Neutrophil (primary cell): ENCODE measurements around the gene ILDR2.
"Not testable (repeated sequence)": the region's sequence is repeated elsewhere in the genome, so short reads cannot be mapped to it uniquely, and the experiment has no call there.

Experiments
- H3K27ac ChIP-seq: fragments of 200-600 bp; sonication (generic); 2 replicates; pipeline ENCODE4 v1.5.1; 2016; ENCODE audit warnings: mild to moderate bottlenecking, moderate library complexity
- H3K27me3 ChIP-seq: fragments of 200-600 bp; sonication (generic); 2 replicates; pipeline ENCODE4 v1.6.0; 2016; ENCODE audit warnings: mild to moderate bottlenecking
- H3K36me3 ChIP-seq: fragments of 200-600 bp; sonication (generic); 2 replicates; pipeline ENCODE4 v1.5.1; 2017
- H3K4me1 ChIP-seq, 2 experiments: fragments of 200-600 bp in 1 of 2; sonication (generic) in 1 of 2; 1 replicate in 1 of 2; 2 replicates in 1 of 2; pipeline versions ENCODE4 v1.5.1 to v1.6.1; 2013 to 2016; ENCODE audit warnings: low read depth in 1 of 2, low read length in 1 of 2, mild to moderate bottlenecking in 1 of 2, moderate library complexity in 1 of 2; ENCODE audit not compliant: control insufficient read depth in 1 of 2, insufficient read depth in 1 of 2
- H3K4me3 ChIP-seq, 2 experiments: fragments of 200-600 bp in 1 of 2; sonication (generic) in 1 of 2; 1 replicate in 1 of 2; 2 replicates in 1 of 2; pipeline ENCODE4 v1.5.1; 2013 to 2016; ENCODE audit warnings: low read depth in 1 of 2, low read length in 1 of 2, mild to moderate bottlenecking in 1 of 2, moderate library complexity in 1 of 2
- H3K9me3 ChIP-seq: fragments of 200-600 bp; sonication (generic); 2 replicates; pipeline ENCODE4 v1.5.1; 2016
- CTCF ChIP-seq: fragments of 200-600 bp; sonication (generic); IDR thresholded peaks from 2 replicates; pipeline ENCODE4 v1.5.1; 2016; ENCODE audit warnings: antibody characterized with exemption

ILDR2 gene

DNA sequence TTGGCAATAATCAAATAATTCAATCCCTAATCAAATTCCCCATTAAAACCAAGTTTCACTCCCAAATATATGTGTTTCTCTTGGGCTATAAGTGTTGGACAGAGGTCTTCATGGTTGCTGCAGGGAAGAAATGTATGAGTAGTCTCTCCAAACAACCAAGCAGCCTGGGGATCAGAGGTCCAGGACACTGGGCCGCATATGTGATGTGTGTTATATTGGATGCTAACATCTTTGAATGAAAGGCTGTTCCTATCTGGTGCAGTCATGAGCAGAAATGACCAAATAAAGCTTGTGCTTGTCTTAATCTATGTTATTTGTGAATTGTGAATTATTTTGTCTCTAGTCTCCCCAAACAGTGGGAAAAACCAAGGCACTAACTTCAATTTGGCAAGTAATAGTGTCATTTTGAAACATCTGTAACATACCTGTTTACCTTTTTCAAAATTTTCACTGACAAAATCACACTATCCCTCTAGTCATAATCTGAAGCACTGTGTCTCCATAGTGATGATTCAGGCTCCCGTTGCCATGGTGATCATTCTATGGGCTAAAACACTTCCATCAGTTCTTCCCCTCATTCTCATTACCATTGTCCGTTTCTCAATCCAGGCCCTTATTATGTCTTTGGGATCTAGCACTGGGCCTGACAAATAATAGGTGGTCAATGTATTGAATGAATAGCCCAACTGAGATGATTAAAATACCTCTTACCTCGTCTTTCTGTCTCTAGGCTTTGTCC lies 86.8 kb downstream of the ILDR2 start:
- Histone ChIP-seq H3K27me3 (peaks cover 34% of the 10 kb centered on the region), H3K4me1 (peaks cover 0 to 6% of the 10 kb centered on the region in 2 experiments), H3K9me3 (no peaks in the 10 kb centered on the region), H3K27ac (no peak overlapping the region), H3K36me3 (no peaks in the 10 kb centered on the region), H3K4me3 (no peak overlapping the region)
- no peak for TF ChIP-seq CTCF

DNA sequence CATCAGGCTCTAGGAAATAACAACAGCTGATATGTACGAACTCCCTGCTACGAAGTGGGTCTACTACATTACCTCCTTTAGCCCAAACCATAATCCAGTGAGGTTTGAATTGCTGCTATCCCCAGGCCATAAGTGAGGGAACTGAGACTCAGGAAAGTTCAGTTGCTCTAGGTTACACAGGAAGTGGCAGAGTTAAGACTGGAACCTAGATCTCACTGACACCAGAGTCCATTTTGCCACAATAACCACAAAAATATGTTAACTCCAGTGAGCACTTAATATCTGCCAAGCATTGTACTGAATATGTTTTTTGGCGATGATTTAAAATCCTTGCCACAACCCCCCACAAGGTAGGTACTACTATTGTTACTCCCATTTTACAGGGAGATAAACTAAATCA lies 90.4 kb downstream of the ILDR2 start:
- Histone ChIP-seq H3K4me1 (peaks cover 0 to 11% of the 10 kb centered on the region in 2 experiments), H3K27ac (no peak overlapping the region), H3K36me3 (no peaks in the 10 kb centered on the region), H3K4me3 (no peak overlapping the region), H3K27me3 (peaks cover 41% of the 10 kb centered on the region), H3K9me3 (no peaks in the 10 kb centered on the region)
- no peak for TF ChIP-seq CTCF

DNA sequence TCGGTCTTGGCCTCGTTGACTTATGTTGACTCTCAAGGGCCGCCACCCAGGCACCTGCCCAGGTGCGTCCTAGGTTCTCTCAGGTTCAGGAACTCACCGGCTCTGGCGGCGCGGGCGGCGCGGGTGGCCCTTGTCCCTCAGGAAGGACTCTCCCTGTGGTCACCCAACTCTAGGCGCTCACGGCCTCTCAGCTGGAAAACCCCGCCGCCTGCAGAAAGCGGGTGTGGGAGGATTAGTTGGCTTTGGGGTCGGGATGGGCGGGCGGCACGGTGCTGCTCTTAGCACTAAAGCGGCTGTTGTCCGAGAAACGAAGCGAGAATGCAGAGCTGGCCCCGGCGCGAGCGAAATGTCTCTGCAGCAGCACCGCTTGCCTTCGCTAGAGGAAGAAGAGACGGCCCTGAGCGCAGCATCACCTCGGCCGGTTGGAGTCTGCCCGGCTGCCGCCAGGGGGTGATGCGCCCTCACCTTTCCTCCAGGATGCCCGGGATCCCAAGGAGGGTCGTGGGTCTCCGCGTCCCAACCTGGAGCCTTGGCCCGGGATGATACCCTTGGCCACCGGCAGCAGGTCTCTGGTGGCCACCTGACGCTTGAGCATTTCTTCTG lies 91.2 kb downstream of the ILDR2 start:
- peaks cover 41% of the 10 kb centered on the region for H3K27me3 ChIP-seq
- TF ChIP-seq CTCF, result no peak
- no peaks in the 10 kb centered on the region for H3K36me3 ChIP-seq
- H3K4me1 ChIP-seq, result peaks cover 0 to 11% of the 10 kb centered on the region in 2 experiments
- no peaks in the 10 kb centered on the region for H3K9me3 ChIP-seq
- H3K4me3 ChIP-seq, result no peak overlapping the region
- H3K27ac ChIP-seq, result no peak overlapping the region

DNA sequence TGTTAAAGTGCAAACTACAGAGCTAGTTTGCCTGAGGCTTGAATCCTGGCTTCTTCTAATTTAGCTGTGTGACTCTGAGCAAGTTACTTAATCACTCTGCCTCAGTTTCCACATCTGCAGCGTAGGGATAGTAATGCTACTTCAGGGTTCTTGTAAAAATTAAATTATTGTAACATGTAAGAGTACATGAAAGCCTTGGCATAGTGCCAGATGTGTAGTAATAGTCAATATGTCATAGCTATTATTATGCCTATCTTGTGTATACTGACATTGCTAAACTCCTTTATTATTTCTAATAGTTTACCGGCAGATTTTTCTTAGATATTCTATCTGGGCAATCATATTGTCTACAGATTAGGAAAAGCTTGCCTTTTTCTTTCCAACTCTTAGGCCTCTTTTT lies 92.4 kb downstream of the ILDR2 start:
- no peaks in the 10 kb centered on the region for H3K9me3 ChIP-seq
- H3K36me3 ChIP-seq, result no peaks in the 10 kb centered on the region
- no peak for TF ChIP-seq CTCF
- peaks cover 0 to 11% of the 10 kb centered on the region in 2 experiments for H3K4me1 ChIP-seq
- no peak overlapping the region for H3K27ac ChIP-seq
- H3K27me3 ChIP-seq, result peaks cover 41% of the 10 kb centered on the region
- no peak overlapping the region for H3K4me3 ChIP-seq

DNA sequence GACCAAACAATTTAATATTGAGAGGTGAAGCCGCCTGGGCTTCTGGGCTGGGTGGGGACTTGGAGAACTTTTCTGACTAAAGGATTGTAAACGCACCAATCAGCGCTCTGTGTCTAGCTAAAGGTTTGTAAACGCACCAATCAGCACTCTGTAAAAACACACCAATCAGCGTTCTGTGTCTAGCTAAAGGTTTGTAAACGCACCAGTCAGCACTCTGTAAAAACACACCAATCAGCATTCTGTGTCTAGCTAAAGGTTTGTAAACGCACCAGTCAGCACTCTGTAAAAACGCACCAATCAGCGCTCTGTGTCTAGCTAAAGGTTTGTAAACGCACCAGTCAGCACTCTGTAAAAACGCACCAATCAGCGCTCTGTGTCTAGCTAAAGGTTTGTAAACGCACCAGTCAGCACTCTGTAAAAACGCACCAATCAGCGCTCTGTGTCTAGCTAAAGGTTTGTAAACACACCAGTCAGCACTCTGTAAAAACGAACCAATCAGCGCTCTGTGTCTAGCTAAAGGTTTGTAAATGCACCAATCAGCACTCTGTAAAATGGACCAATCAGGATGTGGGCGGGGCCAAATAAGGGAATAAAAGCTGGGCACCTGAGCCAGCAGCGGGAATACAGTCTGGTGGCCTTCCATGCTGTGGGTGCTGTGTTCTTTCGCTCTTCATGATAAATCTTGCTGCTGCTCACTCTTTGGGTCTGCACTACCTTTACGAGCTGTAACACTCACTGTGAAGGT lies 97.0 kb downstream of the ILDR2 start:
- H3K4me1 ChIP-seq, result peaks cover 15 to 19% of the 10 kb centered on the region in 2 experiments
- H3K27me3 ChIP-seq, result peaks cover 13% of the 10 kb centered on the region
- not testable (repeated sequence) for H3K27ac ChIP-seq, H3K4me3 ChIP-seq, H3K9me3 ChIP-seq, H3K36me3 ChIP-seq

GRCh38 chr1:166876540-166876838 lies 98.9 kb downstream of the ILDR2 start:
- peak overlapping the region; percentile 64 to 78 for H3K4me3 ChIP-seq
- no peaks in the 10 kb centered on the region for H3K36me3 ChIP-seq
- TF ChIP-seq CTCF, result no peak
- peaks cover 15 to 19% of the 10 kb centered on the region in 2 experiments for H3K4me1 ChIP-seq
- H3K9me3 ChIP-seq, result no peaks in the 10 kb centered on the region
- H3K27me3 ChIP-seq, result no peaks in the 10 kb centered on the region
- H3K27ac ChIP-seq, result peak overlapping the region; percentile 83
